Measurements from ENCODE around the gene KRT86. TPM values are rescaled to one million over a fixed set of nuclear protein-coding genes. Genes with fewer than 3 reads are reported as not detected.

Gene KRT86
- total and polyA plus RNA-seq, 8 donors, result 0.07 to 1.7 (median 0.24) TPM; not detected in 1

GRCh38 chr12:52306731-52307130 lies 32.3 kb downstream of the KRT86 start:
- Histone ChIP-seq H3K27ac (no peak overlapping the region), H3K36me3 (no peaks in the 10 kb centered on the region), H3K27me3 (peaks cover 11 to 73% of the 10 kb centered on the region in 2 donors), H3K4me1 (peaks cover 5 to 10% of the 10 kb centered on the region in 2 donors), H3K4me3 (no peak overlapping the region), H3K9me3 (no peaks in the 10 kb centered on the region)
- DNase-seq (peak in 1 of 4 donors; percentile 54), ATAC-seq (no peak)
- intact Hi-C loops (cut with DNase I), result no loop called here
- TF ChIP-seq CTCF (IDR thresholded peaks at IDR 0.05), result no peak

GRCh38 chr12:52307836-52308805 lies 33.7 kb downstream of the KRT86 start:
- intact Hi-C loops (cut with DNase I), result no loop called here
- Histone ChIP-seq H3K9me3 (no peaks in the 10 kb centered on the region), H3K27me3 (peaks cover 11 to 83% of the 10 kb centered on the region in 2 donors), H3K36me3 (no peaks in the 10 kb centered on the region), H3K4me1 (peaks cover 5 to 10% of the 10 kb centered on the region in 2 donors), H3K4me3 (peak overlapping the region; percentile 21 to 32), H3K27ac (no peak overlapping the region)
- DNase-seq, result peak; percentile 42 to 89 (median 56)
- ATAC-seq, result peak; percentile 95
- peak; percentile 10 to 16 for TF ChIP-seq CTCF (IDR thresholded peaks at IDR 0.05)

GRCh38 chr12:52308806-52309425 lies 34.5 kb downstream of the KRT86 start:
- no peak for DNase-seq
- Histone ChIP-seq H3K27me3 (peaks cover 11 to 87% of the 10 kb centered on the region in 2 donors), H3K4me3 (peak overlapping the region; percentile 21 to 32), H3K36me3 (no peaks in the 10 kb centered on the region), H3K9me3 (no peaks in the 10 kb centered on the region), H3K4me1 (peaks cover 5 to 10% of the 10 kb centered on the region in 2 donors), H3K27ac (no peak overlapping the region)
- intact Hi-C loops (cut with DNase I), result no loop called here
- ATAC-seq, result no peak
- TF ChIP-seq CTCF (IDR thresholded peaks at IDR 0.05), result no peak

GRCh38 chr12:52310622-52311284 lies 36.3 kb downstream of the KRT86 start:
- H3K27me3 ChIP-seq, result peaks cover 11 to 83% of the 10 kb centered on the region in 2 donors
- no peaks in the 10 kb centered on the region for H3K36me3 ChIP-seq
- H3K4me1 ChIP-seq, result peaks cover 5 to 10% of the 10 kb centered on the region in 2 donors
- H3K9me3 ChIP-seq, result no peaks in the 10 kb centered on the region
- intact Hi-C loops (cut with DNase I), result no loop called here
- DNase-seq (no peak), ATAC-seq (no peak)
- H3K27ac ChIP-seq, result no peak overlapping the region
- TF ChIP-seq CTCF (IDR thresholded peaks at IDR 0.05), result no peak
- no peak overlapping the region for H3K4me3 ChIP-seq

Measured in left lung (tissue), 10 donors.